Neuronal stem cell (in vitro differentiated cells): Measurements from ENCODE around the gene VWDE.

ENCODE experiments used
- DNase-seq: peaks from one replicate; pipeline ENCODE4 v3.0.0-alpha.2; 2013; ENCODE audit warnings: low spot score
- H2AFZ ChIP-seq: one replicate; pipeline ENCODE4 v1.6.1; 2013; ENCODE audit warnings: mild to moderate bottlenecking, low read length, inconsistent platforms
- H2AK5ac ChIP-seq: 2 replicates; pipeline ENCODE4 v1.6.1; 2013; ENCODE audit warnings: low read depth, mild to moderate bottlenecking, inconsistent platforms, low read length, moderate library complexity, mixed read lengths
- H2BK120ac ChIP-seq: 2 replicates; pipeline ENCODE4 v1.6.1; 2013; ENCODE audit warnings: low read depth, mild to moderate bottlenecking, inconsistent platforms, low read length, moderate library complexity, mixed read lengths
- H2BK12ac ChIP-seq: one replicate; pipeline ENCODE4 v1.6.1; 2013; ENCODE audit warnings: low read length, inconsistent platforms
- H2BK15ac ChIP-seq: 2 replicates; pipeline ENCODE4 v1.6.1; 2013; ENCODE audit warnings: mild to moderate bottlenecking, low read length, inconsistent platforms, mixed read lengths
- H2BK5ac ChIP-seq: one replicate; pipeline ENCODE4 v1.6.1; 2013; ENCODE audit warnings: inconsistent platforms, mild to moderate bottlenecking, low read length, moderate library complexity
- H3K14ac ChIP-seq: one replicate; pipeline ENCODE4 v1.6.1; 2013; ENCODE audit warnings: low read length, inconsistent platforms
- H3K18ac ChIP-seq: 2 replicates; pipeline ENCODE4 v1.6.1; 2013; ENCODE audit warnings: low read length, inconsistent platforms
- H3K23ac ChIP-seq: 2 replicates; pipeline ENCODE4 v1.6.1; 2013; ENCODE audit warnings: low read depth, mild to moderate bottlenecking, mixed read lengths, low read length, inconsistent platforms; ENCODE audit not compliant: poor library complexity
- H3K27ac ChIP-seq: replicated peaks from 3 replicates; pipeline ENCODE4 v1.5.1; 2013; ENCODE audit warnings: low read length, inconsistent platforms
- H3K27me3 ChIP-seq, 3 experiments: 2 replicates each; pipeline ENCODE4 v1.6.1; 2013; ENCODE audit warnings: low read length in 3 of 3, mild to moderate bottlenecking in 2 of 3, inconsistent platforms in 1 of 3, low read depth in 1 of 3, mixed read lengths in 1 of 3, moderate library complexity in 1 of 3; ENCODE audit not compliant: control insufficient read depth in 3 of 3, insufficient read depth in 3 of 3
- H3K36me3 ChIP-seq, 2 donors: replicated peaks in 1 of 2; 2 replicates each; pipeline ENCODE4 v1.6.1; 2013; ENCODE audit warnings: low read length in 2 of 2; ENCODE audit not compliant: control insufficient read depth in 2 of 2, insufficient read depth in 2 of 2
- H3K4ac ChIP-seq: 2 replicates; pipeline ENCODE4 v1.6.1; 2013; ENCODE audit warnings: inconsistent platforms, mild to moderate bottlenecking, low read length, moderate library complexity
- H3K4me1 ChIP-seq, 2 donors: 1 replicate in 1 of 2; 2 replicates in 1 of 2; pipeline ENCODE4 v1.6.1; 2013; ENCODE audit warnings: low read length in 2 of 2, low read depth in 1 of 2; ENCODE audit not compliant: control insufficient read depth in 2 of 2, insufficient read depth in 1 of 2
- H3K4me2 ChIP-seq: one replicate; pipeline ENCODE4 v1.6.1; 2013; ENCODE audit warnings: mild to moderate bottlenecking, low read length, inconsistent platforms; ENCODE audit not compliant: insufficient read depth, poor library complexity, severe bottlenecking
- H3K4me3 ChIP-seq, 2 donors: 2 replicates each; pipeline ENCODE4 v1.5.1; 2013; ENCODE audit warnings: low read length in 2 of 2, mild to moderate bottlenecking in 2 of 2, inconsistent platforms in 1 of 2, moderate library complexity in 1 of 2
- H3K79me1 ChIP-seq: one replicate; pipeline ENCODE4 v1.6.1; 2013; ENCODE audit warnings: low read depth, mild to moderate bottlenecking, inconsistent platforms, low read length, moderate library complexity
- H3K9ac ChIP-seq: one replicate; pipeline ENCODE4 v1.6.1; 2013; ENCODE audit warnings: mild to moderate bottlenecking, low read depth, low read length, inconsistent platforms; ENCODE audit not compliant: poor library complexity
- H3K9me3 ChIP-seq, 2 donors: replicated peaks in 1 of 2; 2 replicates each; pipeline versions ENCODE3 to v1.6.1; 2013; ENCODE audit warnings: low read length in 2 of 2, mild to moderate bottlenecking in 2 of 2, inconsistent platforms in 1 of 2, low read depth in 1 of 2, mixed read lengths in 1 of 2, moderate library complexity in 1 of 2; ENCODE audit not compliant: control insufficient read depth in 2 of 2, insufficient read depth in 1 of 2
- H4K8ac ChIP-seq: one replicate; pipeline ENCODE4 v1.6.1; 2013; ENCODE audit warnings: low read depth, mild to moderate bottlenecking, inconsistent platforms, low read length, moderate library complexity
- H4K91ac ChIP-seq: one replicate; pipeline ENCODE4 v1.6.1; 2013; ENCODE audit warnings: low read length, low read depth, mild to moderate bottlenecking, inconsistent platforms; ENCODE audit not compliant: poor library complexity
- WGBS, 2 donors: extraction: QIAGEN DNeasy Blood & Tissue Kit; methylation state at CpG; one replicate each; pipeline ENCODE4 v1.1.7; 2013; ENCODE audit warnings: missing lambda C conversion rate in 2 of 2, mixed read lengths in 1 of 2; ENCODE audit not compliant: insufficient read length in 2 of 2, insufficient replicate concordance in 1 of 2; ENCODE audit errors: extremely low coverage in 2 of 2; 5-methylcytosine and 5-hydroxymethylcytosine counted together

Gene VWDE

GRCh38 chr7:12294701-12295100, 109.0 kb downstream of the VWDE start:
- H3K27me3 ChIP-seq: no peaks in the 10 kb centered on the region
- DNase-seq: no peak
- no peak overlapping the region for H3K14ac ChIP-seq
- H2BK12ac ChIP-seq: no peak overlapping the region
- H2BK120ac ChIP-seq: no peak overlapping the region
- H3K9me3 ChIP-seq: peaks cover 7 to 8% of the 10 kb centered on the region in 2 donors
- no peak overlapping the region for H4K91ac ChIP-seq
- H2BK15ac ChIP-seq: no peak overlapping the region
- H2BK5ac ChIP-seq: no peak overlapping the region
- H3K4me3 ChIP-seq: no peak overlapping the region
- H3K4me1 ChIP-seq: no peaks in the 10 kb centered on the region
- H2AK5ac ChIP-seq: no peak overlapping the region
- no peak overlapping the region for H3K4ac ChIP-seq
- no peaks in the 10 kb centered on the region for H3K36me3 ChIP-seq
- no peak overlapping the region for H3K27ac ChIP-seq
- H3K4me2 ChIP-seq: no peak overlapping the region
- no peaks in the 10 kb centered on the region for H3K79me1 ChIP-seq
- H4K8ac ChIP-seq: no peak overlapping the region
- H3K9ac ChIP-seq: no peak overlapping the region
- no peak overlapping the region for H2AFZ ChIP-seq
- H3K23ac ChIP-seq: no peak overlapping the region
- WGBS, 2 donors: no CpG with 5 or more reads among the region's 2 CpGs
- no peak overlapping the region for H3K18ac ChIP-seq

DNA sequence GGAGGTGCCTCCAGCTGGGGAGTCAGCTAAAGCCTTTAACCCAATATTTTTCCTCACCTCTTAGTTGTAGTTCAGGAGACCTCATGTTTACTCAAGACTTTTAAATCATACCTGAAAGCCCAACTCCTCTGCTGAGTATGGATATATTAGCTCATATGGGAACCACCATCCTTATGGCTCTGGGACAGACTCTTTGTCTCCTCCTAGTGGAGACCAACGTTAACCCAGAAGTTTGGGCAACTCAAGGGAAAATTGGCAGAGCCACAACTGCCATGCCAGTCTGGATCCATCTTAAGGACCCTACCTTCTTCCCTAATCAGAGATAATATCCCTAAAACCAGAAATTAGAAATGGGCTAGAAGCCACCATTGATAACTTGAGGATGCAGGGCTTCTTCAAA, 111.8 kb downstream of the VWDE start:
- no peak overlapping the region for H3K4me2 ChIP-seq
- H4K8ac ChIP-seq: no peak overlapping the region
- H3K27me3 ChIP-seq: no peaks in the 10 kb centered on the region
- no peaks in the 10 kb centered on the region for H3K79me1 ChIP-seq
- no peak for DNase-seq
- H3K27ac ChIP-seq: no peak overlapping the region
- H4K91ac ChIP-seq: no peak overlapping the region
- no peak overlapping the region for H2BK120ac ChIP-seq
- H3K23ac ChIP-seq: no peak overlapping the region
- no peak overlapping the region for H3K4me3 ChIP-seq
- no peak overlapping the region for H2BK5ac ChIP-seq
- no peak overlapping the region for H3K4ac ChIP-seq
- H2AK5ac ChIP-seq: no peak overlapping the region
- no peak overlapping the region for H2AFZ ChIP-seq
- H3K9me3 ChIP-seq: peaks cover 7 to 8% of the 10 kb centered on the region in 2 donors
- H3K9ac ChIP-seq: no peak overlapping the region
- H3K14ac ChIP-seq: no peak overlapping the region
- no peak overlapping the region for H2BK12ac ChIP-seq
- H3K4me1 ChIP-seq: no peaks in the 10 kb centered on the region
- H3K18ac ChIP-seq: no peak overlapping the region
- WGBS, 2 donors: no CpG with 5 or more reads among the region's 1 CpG
- H2BK15ac ChIP-seq: no peak overlapping the region
- no peaks in the 10 kb centered on the region for H3K36me3 ChIP-seq

DNA sequence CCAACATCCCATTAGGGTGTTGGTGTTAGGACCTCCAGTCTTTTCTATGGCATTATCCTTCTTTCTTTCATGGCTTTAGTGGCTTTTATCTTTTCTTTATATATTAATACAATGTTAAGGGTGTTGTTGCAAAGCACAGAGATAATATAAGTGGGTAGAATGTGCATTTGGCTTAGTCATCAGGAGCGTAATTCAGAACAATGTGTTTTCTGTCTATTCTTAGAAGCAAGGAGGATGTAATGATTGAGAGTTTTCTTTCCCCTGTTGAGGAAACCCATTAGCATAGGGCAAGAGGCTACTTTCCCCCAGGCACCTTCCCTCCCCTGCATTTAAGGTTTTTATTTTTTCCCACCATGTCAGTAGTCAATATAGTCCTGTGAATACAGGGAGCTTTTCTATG, 112.9 kb downstream of the VWDE start:
- Histone ChIP-seq H3K9me3 (peaks cover 5 to 7% of the 10 kb centered on the region in 2 donors), H2AK5ac (no peak overlapping the region), H3K27ac (no peak overlapping the region), H3K4ac (no peak overlapping the region), H2BK15ac (no peak overlapping the region), H2BK5ac (no peak overlapping the region), H3K18ac (no peak overlapping the region), H3K27me3 (no peaks in the 10 kb centered on the region), H3K4me3 (no peak overlapping the region), H3K79me1 (no peaks in the 10 kb centered on the region), H3K9ac (no peak overlapping the region), H3K36me3 (no peaks in the 10 kb centered on the region), H3K23ac (no peak overlapping the region), H2BK12ac (no peak overlapping the region), H3K14ac (no peak overlapping the region), H3K4me1 (no peaks in the 10 kb centered on the region), H3K4me2 (no peak overlapping the region), H4K8ac (no peak overlapping the region), H4K91ac (no peak overlapping the region), H2AFZ (no peak overlapping the region), H2BK120ac (no peak overlapping the region)
- no CpG with 5 or more reads among the region's 1 CpG for WGBS, 2 donors
- no peak for DNase-seq

GRCh38 chr7:12289996-12290395, 113.7 kb downstream of the VWDE start:
- Histone ChIP-seq H2AFZ (no peak overlapping the region), H3K23ac (no peak overlapping the region), H2BK12ac (no peak overlapping the region), H2BK120ac (no peak overlapping the region), H3K4me2 (no peak overlapping the region), H4K91ac (no peak overlapping the region), H2BK15ac (no peak overlapping the region), H3K4ac (no peak overlapping the region), H3K18ac (no peak overlapping the region), H2AK5ac (no peak overlapping the region), H4K8ac (no peak overlapping the region), H3K27me3 (no peaks in the 10 kb centered on the region), H3K4me3 (no peak overlapping the region), H3K9me3 (peaks cover 5 to 7% of the 10 kb centered on the region in 2 donors), H3K36me3 (no peaks in the 10 kb centered on the region), H3K14ac (no peak overlapping the region), H2BK5ac (no peak overlapping the region), H3K4me1 (no peaks in the 10 kb centered on the region), H3K9ac (no peak overlapping the region), H3K79me1 (no peaks in the 10 kb centered on the region), H3K27ac (no peak overlapping the region)
- no CpG with 5 or more reads among the region's 6 CpGs for WGBS, 2 donors
- DNase-seq: no peak
